Activated CD4-positive, alpha-beta T cell treated with anti-CD3 and anti-CD28 coated beads, Interleukin-2, amount 50 U/mL, for 1 hour (primary cell): ENCODE results near the gene TMEM203.

ENCODE experiments used
- DNase-seq: peaks from one replicate; pipeline ENCODE4 v3.0.0-alpha.2; 2020

Gene TMEM203

DNA sequence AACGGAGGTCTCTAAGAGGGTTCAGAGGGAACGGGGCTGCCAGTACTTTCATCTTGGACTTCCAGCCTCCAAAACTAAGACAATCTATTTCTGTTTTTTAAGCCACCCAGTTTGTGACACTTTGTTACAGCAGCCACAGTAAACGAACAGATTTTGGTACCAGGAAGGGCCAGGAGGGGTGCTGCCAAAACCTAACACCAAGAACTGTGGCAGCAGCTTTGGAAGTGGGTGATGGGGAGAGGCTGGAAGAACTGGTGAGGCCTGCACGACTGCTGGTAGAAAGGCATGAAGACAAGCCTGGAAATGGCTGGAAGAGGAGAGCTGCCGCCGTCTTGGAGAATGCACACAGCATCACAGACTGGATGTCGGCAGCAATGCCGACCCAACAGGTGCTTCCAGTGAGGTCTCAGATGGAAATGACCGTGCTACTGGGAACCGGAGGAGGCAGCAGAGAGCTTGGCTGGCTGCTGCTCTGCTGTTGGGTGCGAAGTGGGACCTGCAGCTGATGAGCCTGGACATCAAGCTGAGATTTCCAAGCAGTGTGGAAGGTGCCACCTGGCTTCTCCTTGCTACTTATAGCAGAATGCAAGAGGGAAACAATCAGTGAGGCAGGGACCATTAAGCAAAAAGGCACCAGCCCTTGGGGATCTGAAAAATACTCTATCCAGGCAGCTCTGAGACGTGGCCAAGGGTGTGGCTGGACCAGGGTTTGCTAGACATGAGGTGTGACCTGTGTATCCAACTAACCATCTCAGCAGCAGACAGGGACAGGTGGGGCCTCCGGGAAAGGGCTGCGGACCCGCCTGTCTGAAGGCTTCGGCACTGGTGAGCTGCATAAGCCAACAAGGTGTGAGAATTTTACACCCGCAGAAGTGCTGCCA, 28.9 kb downstream of the TMEM203 start:
- DNase-seq: no peak

DNA sequence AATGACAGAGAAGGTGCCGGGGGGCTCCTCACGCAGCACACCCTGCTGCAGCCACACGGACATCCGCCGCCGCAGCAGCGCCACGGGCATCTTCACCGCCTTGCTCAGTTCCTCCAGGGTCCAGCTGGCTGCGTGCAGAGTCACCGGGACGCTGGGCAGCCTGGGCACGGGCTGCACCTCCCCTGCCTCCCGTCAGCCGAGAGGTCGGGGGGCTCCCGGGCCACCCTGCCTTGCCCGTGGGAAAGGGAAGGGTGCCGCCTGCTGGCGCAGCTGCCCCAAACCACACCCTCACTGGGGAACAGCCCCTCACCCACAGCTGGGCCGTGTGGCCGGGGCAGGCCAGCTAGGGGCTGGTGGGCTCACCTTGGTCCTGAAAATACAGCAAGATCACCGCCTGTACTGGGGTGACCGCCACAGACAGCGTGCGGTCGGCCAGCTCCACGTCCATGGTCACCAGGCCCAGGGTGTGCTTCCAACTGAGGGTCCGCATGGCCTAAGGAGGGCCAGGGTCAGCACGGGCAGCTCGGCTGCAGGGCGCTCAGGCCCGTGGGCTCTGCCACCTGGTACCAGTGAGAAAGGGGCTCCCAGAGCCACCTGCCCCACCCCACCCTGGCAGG, 30.0 kb downstream of the TMEM203 start:
- DNase-seq: no peak

DNA sequence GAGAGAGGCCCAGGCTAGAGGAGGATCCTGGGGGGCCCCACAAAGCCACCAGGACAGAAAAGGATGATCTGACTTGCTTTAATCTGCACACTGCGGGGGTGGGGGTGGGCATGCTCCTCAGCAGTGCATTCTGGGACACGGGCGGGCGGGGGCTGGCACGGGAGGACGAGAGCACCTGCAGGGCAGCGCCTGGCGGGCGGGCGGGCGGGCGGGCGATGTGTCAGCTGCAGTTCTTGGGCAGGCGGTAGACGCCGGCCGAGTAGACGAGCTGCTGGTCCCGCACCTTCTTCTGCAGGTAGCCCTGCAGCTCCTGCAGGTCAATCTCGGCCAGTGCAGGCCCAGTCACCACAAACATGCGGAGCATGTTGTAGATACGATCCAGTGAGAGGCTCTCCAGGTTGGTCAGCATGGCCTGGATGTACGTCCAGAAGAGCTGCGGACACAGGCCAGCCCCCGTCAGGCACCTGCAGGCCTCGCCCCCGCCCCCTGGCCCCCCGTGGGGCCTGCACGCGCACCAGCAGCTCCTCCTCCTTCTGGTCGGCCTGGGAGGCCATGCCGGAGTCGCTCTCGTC, 30.6 kb downstream of the TMEM203 start:
- no peak for DNase-seq

GRCh38 chr9:137173796-137174664, 31.4 kb downstream of the TMEM203 start:
- DNase-seq: no peak

DNA sequence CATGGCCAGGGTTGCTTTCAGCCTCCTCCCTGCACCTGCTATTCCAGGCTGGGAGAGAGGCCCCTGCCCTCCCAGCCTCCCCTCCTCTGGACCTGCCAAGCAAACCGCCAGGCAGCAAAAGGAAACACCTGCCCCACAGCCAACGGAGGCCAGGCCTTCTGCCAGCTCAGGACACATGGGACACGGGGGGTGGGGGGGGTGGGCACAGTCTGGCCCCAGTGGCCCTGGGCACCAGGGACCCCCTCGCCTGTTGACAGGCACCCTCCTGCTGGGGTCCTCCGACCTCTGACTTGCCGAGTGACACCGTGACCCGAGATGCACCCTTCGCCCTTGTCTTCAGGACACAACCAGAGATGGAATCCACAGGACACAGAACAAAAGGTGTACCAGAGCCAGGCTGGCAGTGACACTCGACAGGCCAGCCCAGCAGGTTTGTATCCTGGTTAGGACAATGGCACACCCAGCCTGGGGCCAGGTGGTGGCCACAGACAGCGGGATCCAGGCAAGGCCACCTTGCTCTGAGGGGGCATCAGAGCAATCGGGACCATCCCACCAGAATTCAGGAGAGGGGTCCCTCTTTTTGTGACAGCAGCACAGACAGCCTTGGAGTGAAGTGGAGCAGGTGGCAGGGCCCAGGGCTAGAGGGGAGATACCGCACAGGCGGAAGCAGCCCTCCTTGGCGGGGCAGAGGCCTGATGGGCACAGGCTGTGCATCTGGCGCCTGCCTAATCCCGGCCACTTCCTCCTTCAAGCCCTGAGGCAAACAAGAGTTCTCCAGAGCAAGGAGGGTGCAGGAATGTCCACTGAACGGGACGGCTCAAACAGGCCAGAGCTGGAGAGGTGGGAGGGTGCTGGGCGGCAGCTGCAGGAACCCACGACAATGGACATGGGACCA, 32.3 kb downstream of the TMEM203 start:
- no peak for DNase-seq

- no peak for DNase-seq
These were observed 34.1 kb downstream of the TMEM203 start for GRCh38 chr9:137171149-137171900.

GRCh38 chr9:137170486-137171148, 34.8 kb downstream of the TMEM203 start:
- no peak for DNase-seq

DNA sequence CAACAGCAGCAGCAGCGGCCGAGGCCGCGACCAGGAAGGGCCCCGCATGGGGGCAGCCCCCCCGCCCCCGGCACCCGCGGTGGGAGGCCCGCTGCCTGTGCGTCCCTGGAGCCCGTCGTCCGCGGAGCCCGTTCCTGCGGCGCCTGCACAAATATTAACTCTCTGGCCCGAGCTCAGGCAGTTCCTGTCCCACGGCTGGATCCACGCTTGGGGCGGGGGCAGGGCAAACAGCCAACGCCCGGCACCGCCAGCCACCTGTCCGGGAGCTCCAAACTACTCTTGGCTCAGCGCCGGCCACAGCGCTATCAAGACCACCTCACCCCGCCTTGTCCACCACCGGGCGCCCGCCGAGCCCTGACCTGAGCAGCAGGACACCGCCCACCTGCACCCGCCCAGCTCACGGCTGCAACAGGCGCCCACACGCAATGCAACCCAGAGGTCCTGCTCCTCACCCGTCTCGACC, 35.5 kb downstream of the TMEM203 start, which contains the start of gene LRRC26:
TSS of gene LRRC26 (minus strand) at position 156 of the 463 bp plus-strand sequence. CDS start at position 48, 108 bp downstream.
- no peak for DNase-seq

DNA sequence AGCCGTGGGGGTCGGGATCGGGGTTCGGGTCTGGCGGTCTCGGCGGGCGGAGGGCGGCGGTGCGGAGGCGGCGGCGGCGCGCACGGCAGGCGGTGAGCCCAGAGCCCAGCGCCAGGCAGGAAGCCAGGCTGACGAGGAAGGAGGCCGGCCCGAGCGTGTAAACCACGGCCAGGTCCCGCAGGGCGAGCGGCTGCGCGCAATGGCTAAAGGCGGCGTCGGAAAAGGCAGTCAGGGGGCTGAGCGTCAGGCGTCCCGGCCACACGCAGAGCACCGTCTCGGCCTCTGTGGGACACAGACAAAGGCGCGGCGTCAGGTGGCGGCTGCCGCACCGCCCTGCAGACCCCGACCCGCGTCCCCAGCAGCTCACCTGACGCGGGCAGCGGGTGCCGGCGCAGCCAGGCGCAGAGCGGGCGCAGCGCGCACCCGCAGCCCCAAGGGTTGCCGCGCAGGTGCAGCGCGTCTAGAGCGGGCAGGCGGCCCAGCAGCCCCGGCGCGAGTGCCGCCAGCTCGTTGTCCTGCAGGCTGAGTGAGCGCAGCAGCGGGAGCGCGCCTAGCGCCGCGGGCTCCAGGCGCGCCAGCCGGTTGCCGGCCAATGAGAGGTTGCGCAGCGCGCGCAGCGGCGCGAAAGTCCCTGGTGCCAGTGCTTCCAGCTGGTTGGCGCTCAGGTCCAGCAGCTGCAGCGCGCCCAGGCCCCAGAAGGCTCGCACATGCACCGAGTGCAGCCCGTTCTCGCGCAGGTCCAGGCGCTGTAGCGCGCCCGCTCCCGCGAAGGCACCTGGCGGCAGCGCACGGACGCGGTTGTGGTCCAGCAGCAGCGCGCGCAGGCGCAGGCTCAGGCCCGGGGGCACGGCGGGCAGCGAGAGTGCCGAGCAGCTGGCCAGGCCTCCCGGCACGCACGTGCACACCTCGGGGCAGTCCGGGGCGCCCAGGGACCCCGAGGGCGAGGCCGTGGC, 36.3 kb downstream of the TMEM203 start:
- DNase-seq: no peak

- no peak for DNase-seq
These were observed 36.9 kb downstream of the TMEM203 start for GRCh38 chr9:137168573-137168903.

DNA sequence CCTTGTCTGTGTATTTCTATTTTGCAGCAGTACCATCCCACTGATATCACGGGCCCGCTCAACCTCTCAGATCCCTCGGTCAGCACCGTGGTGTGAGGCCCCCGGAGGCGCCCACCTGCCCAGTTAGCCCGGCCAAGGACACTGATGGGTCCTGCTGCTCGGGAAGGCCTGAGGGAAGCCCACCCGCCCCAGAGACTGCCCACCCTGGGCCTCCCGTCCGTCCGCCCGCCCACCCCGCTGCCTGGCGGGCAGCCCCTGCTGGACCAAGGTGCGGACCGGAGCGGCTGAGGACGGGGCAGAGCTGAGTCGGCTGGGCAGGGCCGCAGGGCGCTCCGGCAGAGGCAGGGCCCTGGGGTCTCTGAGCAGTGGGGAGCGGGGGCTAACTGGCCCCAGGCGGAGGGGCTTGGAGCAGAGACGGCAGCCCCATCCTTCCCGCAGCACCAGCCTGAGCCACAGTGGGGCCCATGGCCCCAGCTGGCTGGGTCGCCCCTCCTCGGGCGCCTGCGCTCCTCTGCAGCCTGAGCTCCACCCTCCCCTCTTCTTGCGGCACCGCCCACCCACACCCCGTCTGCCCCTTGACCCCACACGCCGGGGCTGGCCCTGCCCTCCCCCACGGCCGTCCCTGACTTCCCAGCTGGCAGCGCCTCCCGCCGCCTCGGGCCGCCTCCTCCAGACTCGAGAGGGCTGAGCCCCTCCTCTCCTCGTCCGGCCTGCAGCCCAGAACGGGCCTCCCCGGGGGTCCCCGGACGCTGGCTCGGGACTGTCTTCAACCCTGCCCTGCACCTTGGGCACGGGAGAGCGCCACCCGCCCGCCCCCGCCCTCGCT, 37.5 kb downstream of the TMEM203 start:
- no peak for DNase-seq

DNA sequence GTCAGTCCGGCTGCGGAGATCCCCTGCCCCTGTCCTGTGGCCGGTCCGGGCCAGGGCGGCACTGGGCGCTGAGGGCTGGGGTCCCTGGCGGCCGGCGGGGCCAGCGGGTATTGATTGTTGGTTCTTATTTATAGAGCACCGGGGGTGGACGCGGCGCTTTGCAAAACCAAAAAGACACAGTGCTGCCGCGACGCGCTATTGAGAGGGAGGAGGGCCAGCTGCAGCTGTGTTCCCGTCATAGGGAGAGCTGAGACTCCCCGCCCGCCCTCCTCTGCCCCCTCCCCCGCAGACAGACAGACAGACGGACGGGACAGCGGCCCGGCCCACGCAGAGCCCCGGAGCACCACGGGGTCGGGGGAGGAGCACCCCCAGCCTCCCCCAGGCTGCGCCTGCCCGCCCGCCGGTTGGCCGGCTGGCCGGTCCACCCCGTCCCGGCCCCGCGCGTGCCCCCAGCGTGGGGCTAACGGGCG, 38.1 kb downstream of the TMEM203 start:
- no peak for DNase-seq

- no peak for DNase-seq
These were observed 38.8 kb downstream of the TMEM203 start for GRCh38 chr9:137166380-137167229.

GRCh38 chr9:137165250-137165836, 40.1 kb downstream of the TMEM203 start:
- no peak for DNase-seq

DNA sequence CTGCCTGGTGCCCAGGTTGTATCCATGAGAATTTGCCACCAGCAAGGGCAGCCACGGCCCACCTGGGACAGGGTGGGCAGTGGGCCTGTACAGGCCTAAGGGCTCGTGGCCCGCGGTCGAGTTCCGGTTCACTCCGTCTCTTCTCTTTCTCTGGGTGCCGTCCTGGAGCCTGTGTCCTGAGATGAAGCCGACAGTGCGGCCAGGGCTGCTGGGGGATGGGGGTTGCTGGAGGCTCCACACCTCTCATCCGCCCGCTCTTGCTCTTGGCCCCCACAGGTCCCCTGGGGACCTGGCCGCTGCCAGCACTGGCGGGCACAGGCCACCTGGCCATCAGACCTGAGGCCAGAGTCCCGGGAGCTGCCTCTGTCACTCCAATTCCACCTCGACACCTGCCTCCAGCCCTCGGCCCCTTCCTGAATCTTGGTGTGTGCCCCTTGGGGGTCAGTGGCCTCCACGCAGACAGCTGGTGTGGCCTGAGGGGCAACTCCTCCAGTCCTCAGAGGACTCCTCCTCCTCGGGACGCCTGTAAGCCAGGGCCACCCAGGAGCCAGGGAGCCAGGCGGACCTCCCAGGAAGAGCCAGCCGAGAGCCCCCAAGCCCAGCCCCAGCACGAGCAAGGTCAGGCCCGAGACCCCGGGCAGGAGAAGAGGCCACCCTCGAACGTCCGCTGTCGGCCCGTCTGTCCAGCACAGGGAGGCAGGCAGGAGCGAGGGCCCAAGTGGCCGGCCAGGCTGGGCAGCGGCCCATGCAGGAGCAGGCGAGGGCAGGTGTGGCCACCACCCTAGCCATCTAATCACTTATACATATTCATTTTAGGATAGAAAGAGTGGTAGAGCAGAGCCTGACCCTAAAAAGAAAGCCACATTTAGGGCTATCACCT, 40.8 kb downstream of the TMEM203 start:
- no peak for DNase-seq

- no peak for DNase-seq
These were observed 41.6 kb downstream of the TMEM203 start for GRCh38 chr9:137163805-137164204.
